Panc1 (cell line): ENCODE measurements around the gene ANKRD17.

Experiments
- CTCF ChIP-seq: fragments of 450-650 bp; IDR thresholded peaks from 2 replicates; pipeline ENCODE4 v1.5.1; 2017; ENCODE audit warnings: mild to moderate bottlenecking
- POLR2AphosphoS5 ChIP-seq: IDR thresholded peaks from 2 replicates; pipeline ENCODE4 v1.6.1; 2012; ENCODE audit warnings: mild to moderate bottlenecking, low read depth, low read length, moderate library complexity
- SIN3A ChIP-seq: IDR thresholded peaks from 2 replicates; pipeline ENCODE4 v1.6.1; 2012; ENCODE audit warnings: low read depth, mild to moderate bottlenecking, low read length, moderate library complexity, borderline replicate concordance; ENCODE audit not compliant: insufficient read depth
- TCF7L2 ChIP-seq: IDR thresholded peaks from 2 replicates; pipeline ENCODE4 v1.6.1; 2011; ENCODE audit warnings: mild to moderate bottlenecking, low read depth, low read length, inconsistent platforms
- TF ChIP-seq, protein P1 (sequence below), 2 experiments: IDR thresholded peaks; 2 replicates each; pipeline ENCODE4 v1.6.1; 2011 to 2012; ENCODE audit warnings: low read depth in 2 of 2, control low read depth in 1 of 2, low read length in 1 of 2, mild to moderate bottlenecking in 1 of 2, moderate library complexity in 1 of 2; ENCODE audit not compliant: insufficient read depth in 1 of 2

DNA sequence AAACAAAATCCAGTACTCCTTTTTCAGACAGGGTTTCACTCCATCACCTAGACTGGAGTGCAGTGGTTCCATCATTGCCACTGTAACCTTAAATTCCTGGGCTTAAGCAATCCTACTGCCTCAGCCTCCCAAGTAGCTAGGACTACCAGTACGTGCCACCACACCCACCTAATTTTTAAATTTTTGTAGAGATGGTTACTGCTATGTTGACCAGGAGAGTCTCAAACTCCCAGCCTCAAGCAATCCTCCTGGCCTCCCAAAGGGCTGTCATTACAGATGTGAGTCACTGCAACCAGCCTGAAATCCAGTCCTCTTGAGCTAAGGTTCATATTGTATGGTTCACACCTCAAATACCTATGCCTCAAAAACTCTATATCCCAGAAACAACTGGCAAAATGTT, 22.4 kb downstream of the ANKRD17 start:
- no peak for TF ChIP-seq CTCF
- no peak for TF ChIP-seq POLR2AphosphoS5
- TF ChIP-seq TCF7L2: no peak
- TF ChIP-seq SIN3A: no peak
- TF ChIP-seq, protein P1, sequence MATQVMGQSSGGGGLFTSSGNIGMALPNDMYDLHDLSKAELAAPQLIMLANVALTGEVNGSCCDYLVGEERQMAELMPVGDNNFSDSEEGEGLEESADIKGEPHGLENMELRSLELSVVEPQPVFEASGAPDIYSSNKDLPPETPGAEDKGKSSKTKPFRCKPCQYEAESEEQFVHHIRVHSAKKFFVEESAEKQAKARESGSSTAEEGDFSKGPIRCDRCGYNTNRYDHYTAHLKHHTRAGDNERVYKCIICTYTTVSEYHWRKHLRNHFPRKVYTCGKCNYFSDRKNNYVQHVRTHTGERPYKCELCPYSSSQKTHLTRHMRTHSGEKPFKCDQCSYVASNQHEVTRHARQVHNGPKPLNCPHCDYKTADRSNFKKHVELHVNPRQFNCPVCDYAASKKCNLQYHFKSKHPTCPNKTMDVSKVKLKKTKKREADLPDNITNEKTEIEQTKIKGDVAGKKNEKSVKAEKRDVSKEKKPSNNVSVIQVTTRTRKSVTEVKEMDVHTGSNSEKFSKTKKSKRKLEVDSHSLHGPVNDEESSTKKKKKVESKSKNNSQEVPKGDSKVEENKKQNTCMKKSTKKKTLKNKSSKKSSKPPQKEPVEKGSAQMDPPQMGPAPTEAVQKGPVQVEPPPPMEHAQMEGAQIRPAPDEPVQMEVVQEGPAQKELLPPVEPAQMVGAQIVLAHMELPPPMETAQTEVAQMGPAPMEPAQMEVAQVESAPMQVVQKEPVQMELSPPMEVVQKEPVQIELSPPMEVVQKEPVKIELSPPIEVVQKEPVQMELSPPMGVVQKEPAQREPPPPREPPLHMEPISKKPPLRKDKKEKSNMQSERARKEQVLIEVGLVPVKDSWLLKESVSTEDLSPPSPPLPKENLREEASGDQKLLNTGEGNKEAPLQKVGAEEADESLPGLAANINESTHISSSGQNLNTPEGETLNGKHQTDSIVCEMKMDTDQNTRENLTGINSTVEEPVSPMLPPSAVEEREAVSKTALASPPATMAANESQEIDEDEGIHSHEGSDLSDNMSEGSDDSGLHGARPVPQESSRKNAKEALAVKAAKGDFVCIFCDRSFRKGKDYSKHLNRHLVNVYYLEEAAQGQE (IDR thresholded peaks at IDR 0.05; ENCODE audit: insufficient read depth in 1 of 2, low read depth in 2 of 2, low read length in 1 of 2): no peak
